GM12878 (cell line): ENCODE measurements around the gene SBNO2. TPM values are rescaled to one million over a fixed set of nuclear protein-coding genes. Genes with fewer than 3 reads are reported as not detected.

Experiments
- ATAC-seq: fragments of 200-7000 bp; cut with Tn5 transposase; 3 replicates; pipeline ENCODE4 v1.9.1; 2020; ENCODE audit warnings: mild to moderate bottlenecking, moderate library complexity
- BruUV-seq: library from RNA; stranded (reverse); fragments of 400-500 nt; replicated peaks from 2 replicates; lab custom pipeline; 2021; lab: Mats Ljungman, UMichigan
- CTCF ChIA-PET: fragments of 300-600 bp; sonication (Branson Sonifier 250); formaldehyde crosslinking; extraction: SDS; loops from one replicate; lab custom pipeline; 2021; ENCODE audit warnings: inconsistent platforms; lab: Yijun Ruan, JAX
- POLR2A ChIA-PET: fragments of 350-600 bp; formaldehyde crosslinking; extraction: SDS; loops from one replicate; lab custom pipeline; 2021; ENCODE audit warnings: inconsistent platforms; lab: Charles Lee
- RAD21 ChIA-PET: fragments of 300-600 bp; sonication (Branson Sonifier 250); formaldehyde crosslinking; loops from one replicate; lab custom pipeline; 2023; ENCODE audit warnings: antibody characterized with exemption; ENCODE audit not compliant: unreplicated experiment; lab: Charles Lee
- SMC1A ChIA-PET: fragments of 300-600 bp; sonication (Branson Sonifier 250); formaldehyde crosslinking; loops from one replicate; lab custom pipeline; 2023; ENCODE audit not compliant: unreplicated experiment, uncharacterized antibody; lab: Charles Lee
- DNase-seq: peaks from one replicate; pipeline ENCODE4 v3.0.0-alpha.2; 2011; ENCODE audit warnings: low read depth, low spot score
- FAIRE-seq: peaks from 3 replicates; lab custom pipeline; 2011; peaks lifted over from hg19 to GRCh38; lab: Jason Lieb, UNC
- H2AFZ ChIP-seq: 2 replicates; pipeline ENCODE4 v1.6.0; 2011; ENCODE audit warnings: low read depth, low read length, control low read depth; ENCODE audit not compliant: control insufficient read depth
- H3K27ac ChIP-seq: 2 replicates; pipeline ENCODE4 v1.5.1; 2011; ENCODE audit warnings: control low read depth; ENCODE audit not compliant: control insufficient read depth, insufficient read depth
- H3K27me3 ChIP-seq, 2 experiments: replicated peaks in 1 of 2; 2 replicates each; pipeline versions ENCODE4 v1.6.0 to v1.6.1; 2011; ENCODE audit warnings: low read length in 1 of 2; ENCODE audit not compliant: control insufficient read depth in 2 of 2, insufficient read depth in 2 of 2
- H3K36me3 ChIP-seq, 2 experiments: 2 replicates each; pipeline ENCODE4 v1.5.1; 2011; ENCODE audit warnings: low read length in 1 of 2; ENCODE audit not compliant: control insufficient read depth in 2 of 2, insufficient read depth in 2 of 2
- H3K4me1 ChIP-seq: 2 replicates; pipeline ENCODE4 v1.6.1; 2011; ENCODE audit warnings: mild to moderate bottlenecking, low read length, moderate library complexity, mixed read lengths; ENCODE audit not compliant: control insufficient read depth, insufficient read depth
- H3K4me2 ChIP-seq: 2 replicates; pipeline ENCODE4 v1.6.0; 2011; ENCODE audit warnings: control low read depth; ENCODE audit not compliant: control insufficient read depth, insufficient read depth
- H3K4me3 ChIP-seq: fragments of 200-600 bp; sonication (generic); 2 replicates; pipeline ENCODE4 v1.5.1; 2016
- H3K79me2 ChIP-seq: 2 replicates; pipeline ENCODE4 v1.6.0; 2011; ENCODE audit warnings: low read length; ENCODE audit not compliant: control insufficient read depth, insufficient read depth
- H3K9ac ChIP-seq: 2 replicates; pipeline ENCODE4 v1.8.0; 2011; ENCODE audit warnings: low read length, control low read depth, mixed read lengths; ENCODE audit not compliant: control insufficient read depth, insufficient read depth
- H3K9me3 ChIP-seq: replicated peaks from 3 replicates; pipeline ENCODE4 v1.5.1; 2011; ENCODE audit warnings: mild to moderate bottlenecking, low read length; ENCODE audit not compliant: control insufficient read depth, insufficient read depth
- H4K20me1 ChIP-seq: 2 replicates; pipeline ENCODE4 v1.6.0; 2011; ENCODE audit not compliant: control insufficient read depth, insufficient read depth
- BACH1 ChIP-seq: fragments of 450-650 bp; IDR thresholded peaks from 2 replicates; pipeline ENCODE4 v1.6.1; 2017; ENCODE audit warnings: mild to moderate bottlenecking, borderline replicate concordance
- BCL11A ChIP-seq: IDR thresholded peaks from 2 replicates; pipeline ENCODE4 v1.6.1; 2011; ENCODE audit warnings: low read depth, low read length
- CUX1 ChIP-seq: IDR thresholded peaks from 2 replicates; pipeline ENCODE4 v1.6.1; 2012; ENCODE audit warnings: improper control_type of control experiment, low read depth, low read length; ENCODE audit not compliant: insufficient replicate concordance
- ELK1 ChIP-seq: IDR thresholded peaks from 2 replicates; pipeline ENCODE4 v1.6.1; 2012; ENCODE audit warnings: low read depth, low read length, improper control_type of control experiment
- KAT2A ChIP-seq: conservative IDR thresholded peaks from 2 replicates; pipeline ENCODE4 v1.6.1; 2011; ENCODE audit warnings: low read depth, low read length; ENCODE audit not compliant: control insufficient read depth
- MYB ChIP-seq: fragments of 150-350 bp; IDR thresholded peaks from 2 replicates; pipeline ENCODE4 v1.6.1; 2014; ENCODE audit warnings: mild to moderate bottlenecking, low read depth, low read length, borderline replicate concordance
- NFYB ChIP-seq: IDR thresholded peaks from 2 replicates; pipeline ENCODE4 v1.6.1; 2011; ENCODE audit warnings: low read depth, mild to moderate bottlenecking, low read length, improper control_type of control experiment, moderate library complexity; ENCODE audit not compliant: insufficient read depth
- PAX8 ChIP-seq: fragments of 450-650 bp; IDR thresholded peaks from 2 replicates; pipeline ENCODE4 v1.6.1; 2017; ENCODE audit warnings: mild to moderate bottlenecking, moderate library complexity
- PBX3 ChIP-seq: IDR thresholded peaks from 2 replicates; pipeline ENCODE4 v1.6.1; 2011; ENCODE audit warnings: mild to moderate bottlenecking, low read depth, low read length, moderate library complexity; ENCODE audit not compliant: insufficient replicate concordance
- RAD51 ChIP-seq: fragments of 450-650 bp; IDR thresholded peaks from 2 replicates; pipeline ENCODE4 v1.6.1; 2016; ENCODE audit warnings: moderate library complexity, mild to moderate bottlenecking, inconsistent platforms
- RBBP5 ChIP-seq: fragments of 200-600 bp; sonication (generic); conservative IDR thresholded peaks from 2 replicates; pipeline ENCODE4 v1.6.1; 2016
- SIN3A ChIP-seq: IDR thresholded peaks from 2 replicates; pipeline ENCODE4 v1.6.1; 2012; ENCODE audit warnings: low read depth, low read length, improper control_type of control experiment
- SIX5 ChIP-seq: IDR thresholded peaks from 2 replicates; pipeline ENCODE4 v1.6.1; 2011; ENCODE audit warnings: mild to moderate bottlenecking, low read depth, low read length, moderate library complexity; ENCODE audit not compliant: severe bottlenecking
- SKIL ChIP-seq: fragments of 450-650 bp; IDR thresholded peaks from 2 replicates; pipeline ENCODE4 v1.6.1; 2017; ENCODE audit warnings: mild to moderate bottlenecking, low read depth, inconsistent platforms; ENCODE audit not compliant: poor library complexity, severe bottlenecking
- TBL1XR1 ChIP-seq: IDR thresholded peaks from 2 replicates; pipeline ENCODE4 v1.6.1; 2012; ENCODE audit warnings: low read depth, low read length, improper control_type of control experiment
- WGBS: methylation state at CpG from one replicate; pipeline ENCODE4 v1.1.6; 2016; ENCODE audit warnings: low lambda C conversion rate; ENCODE audit not compliant: insufficient replicate concordance, insufficient coverage; ENCODE audit errors: missing lambda C conversion rate; 5-methylcytosine and 5-hydroxymethylcytosine counted together
- in situ Hi-C: fragments of 300-500 bp; cut with MboI; formaldehyde crosslinking; loops from 9 replicates; pipeline ENCODE4 v1.14.3; 2018; ENCODE audit warnings: mixed read lengths
- intact Hi-C: fragments of 100-400 bp; cut with micrococcal nuclease; formaldehyde crosslinking; loops from one replicate; pipeline ENCODE4 v1.14.2; 2022; ENCODE audit not compliant: unreplicated experiment
- polyA plus RNA-seq, 11 experiments: library from polyadenylated mRNA; depleted of rRNA in 4 of 11; unstranded in 6 of 11; stranded (reverse) in 5 of 11; fragments of >200 nt; fragmentation: Nextera tagmentation in 4 of 11; fragmentation: Illumina TruSeq in 1 of 11; extraction: Ambion mirVana in 4 of 11; extraction: Trizol in 1 of 11; gene quantifications; 1 replicate in 1 of 11; 2 replicates in 10 of 11; pipeline versions ENCODE4 v1.2.1 to v1.2.3, GENCODE V29; 2011 to 2016; ENCODE audit warnings: inconsistent platforms in 2 of 11, missing spikeins in 2 of 11, low read depth in 1 of 11
- total RNA-seq, 4 experiments: library from RNA; depleted of rRNA in 3 of 4; stranded (reverse); fragments of >200 nt in 3 of 4; fragmentation: Illumina TruSeq in 1 of 4; extraction: Trizol in 1 of 4; gene quantifications; 2 replicates each; pipeline versions ENCODE4 v1.2.1 to v1.2.3, GENCODE V29; 2013 to 2021

SBNO2 gene
- total and polyA plus RNA-seq, 10 of the 15 experiments (the other 5 are each of a cell fraction or from before 2014, with no cell fraction given), result 0.08 to 44.6 (median 5.4) TPM

GRCh38 chr19:1097810-1098176 lies 76.3 kb downstream of the SBNO2 start:
- Histone ChIP-seq H3K4me1 (peaks cover 35% of the 10 kb centered on the region), H3K27me3 (no peaks in the 10 kb centered on the region), H3K4me2 (no peak overlapping the region), H3K4me3 (no peak overlapping the region), H3K27ac (no peak overlapping the region), H3K79me2 (peaks cover 24% of the 10 kb centered on the region), H3K9me3 (no peaks in the 10 kb centered on the region; the same call in 2 of the 3 replicates), H4K20me1 (no peaks in the 10 kb centered on the region), H3K9ac (no peak overlapping the region), H3K36me3 (peaks cover 0 to 4% of the 10 kb centered on the region in 2 experiments; a peak in 1 of 4 replicates), H2AFZ (no peak overlapping the region)
- in situ Hi-C loops, result no loop called here
- CTCF ChIA-PET, result interaction anchor here (1.2 kb wide), 1 partner anchor 10 kb away, joined by 3 read pairs; no protein-coding TSS in a partner anchor
- DNase-seq (no peak), ATAC-seq (no peak), FAIRE-seq (no peak)
- TF ChIP-seq PAX8 (no peak), RAD51 (no peak), NFYB (no peak), SKIL (no peak), ELK1 (no peak), SIN3A (no peak), MYB (no peak), RBBP5 (no peak), SIX5 (no peak), KAT2A (no peak), TBL1XR1 (no peak), BCL11A (no peak), PBX3 (no peak), CUX1 (no peak), BACH1 (no peak)
- POLR2A ChIA-PET, result interaction anchor here (0.6 to 2.1 kb wide), 4 partner anchors 15 to 89 kb away, joined by 3 to 7 read pairs (median 4); partner anchors contain the start of gene CNN2
- SMC1A ChIA-PET, result interaction anchor here (1.4 kb wide), 1 partner anchor 29 kb away, joined by 3 read pairs; no protein-coding TSS in a partner anchor
- BruUV-seq, result no TSS peak
- RAD21 ChIA-PET, result interaction anchor here (0.9 kb wide), 1 partner anchor 16 kb away, joined by 4 read pairs; no protein-coding TSS in a partner anchor
- intact Hi-C loops, result no loop called here
- 92% methylated on average over 7 of the region's 7 CpGs for WGBS
